Liver (tissue), 3 donors: Measurements from ENCODE around the gene SDR39U1.

Experiments
- CTCF ChIP-seq: fragments of 150-350 bp; IDR thresholded peaks from 2 replicates; pipeline ENCODE4 v1.5.1; 2017; ENCODE audit warnings: improper control_type of control experiment, low read depth, low read length; ENCODE audit not compliant: missing input control
- HNF4G ChIP-seq: IDR thresholded peaks from 2 replicates; pipeline ENCODE4 v1.6.1; 2016; ENCODE audit warnings: antibody characterized with exemption
- donor health status: healthy.
- donor health status: healthy.

- no peak for TF ChIP-seq CTCF
- TF ChIP-seq HNF4G = no peak
Observed at GRCh38 chr14:24417832-24418491, 24.6 kb downstream of the SDR39U1 start.
